ENCODE data around the gene CELF2.

GRCh38 chr10:11299125-11299524 is 281.5 kb downstream of the CELF2 start:
- TF ChIP-seq CTCF (IDR thresholded peaks at IDR 0.05; ENCODE audit: low read depth, low read length) (no peak), POLR2A (IDR thresholded peaks at IDR 0.05; ENCODE audit: extremely low read depth, insufficient read length) (no peak), MAX (IDR thresholded peaks at IDR 0.05; ENCODE audit: low read depth, low read length) (no peak)

Measured in NB4 (cell line).